Tibial nerve (tissue), 4 donors: Measurements from ENCODE around the gene RALBP1. TPM values are rescaled to one million over a fixed set of nuclear protein-coding genes. Genes with fewer than 3 reads are reported as not detected.

Experiments
- DNase-seq, 2 donors: peaks; one replicate each; pipeline ENCODE4 v3.0.0-alpha.2; 2019; ENCODE audit warnings: low spot score in 2 of 2
- H3K27ac ChIP-seq, 4 donors: fragments of 200-600 bp; sonication (generic) in 3 of 4; one replicate each; pipeline ENCODE4 v1.5.1; 2017 to 2019; ENCODE audit warnings: mild to moderate bottlenecking in 1 of 4
- H3K27me3 ChIP-seq, 2 donors: fragments of 200-600 bp; sonication (generic) in 1 of 2; one replicate each; pipeline versions ENCODE4 v1.5.1 to v1.6.0; 2017 to 2019
- H3K36me3 ChIP-seq, 3 donors: fragments of 200-600 bp; sonication (generic); one replicate each; pipeline ENCODE4 v1.5.1; 2018 to 2019
- H3K4me1 ChIP-seq, 4 donors: fragments of 200-600 bp; sonication (generic) in 3 of 4; one replicate each; pipeline ENCODE4 v1.5.1; 2017 to 2019
- H3K4me3 ChIP-seq, 4 donors: fragments of 200-600 bp; sonication (generic) in 3 of 4; one replicate each; pipeline ENCODE4 v1.5.1; 2017 to 2019; ENCODE audit warnings: mild to moderate bottlenecking in 1 of 4, moderate library complexity in 1 of 4
- H3K9me3 ChIP-seq, 4 donors: fragments of 200-600 bp; sonication (generic) in 3 of 4; one replicate each; pipeline ENCODE4 v1.5.1; 2017 to 2019
- EP300 ChIP-seq, 2 donors: sonication (generic); formaldehyde crosslinking; IDR thresholded peaks; one replicate each; pipeline ENCODE4 v1.6.1; 2017; ENCODE audit warnings: antibody characterized with exemption in 2 of 2, mild to moderate bottlenecking in 1 of 2
- POLR2A ChIP-seq, 2 donors: fragments of 450-650 bp; IDR thresholded peaks; one replicate each; pipeline ENCODE4 v1.6.1; 2017; ENCODE audit warnings: antibody characterized with exemption in 2 of 2, mild to moderate bottlenecking in 2 of 2, moderate library complexity in 2 of 2
- WGBS, 2 donors: methylation state at CpG; one replicate each; pipeline ENCODE4 v1.1.5; 2018; 5-methylcytosine and 5-hydroxymethylcytosine counted together
- total RNA-seq, 4 donors: library from RNA; depleted of rRNA; stranded (reverse); fragments of >200 nt; gene quantifications; one replicate each; pipeline ENCODE4 v1.1.0, GENCODE V29; 2016
- TF ChIP-seq, protein P1 (sequence below), 5 experiments: fragments of 200-600 bp in 3 of 5; fragments of 450-650 bp in 2 of 5; sonication (generic) in 3 of 5; IDR thresholded peaks; one replicate each; pipeline ENCODE4 v1.5.1; 2016 to 2019; ENCODE audit warnings: antibody characterized with exemption in 5 of 5, mild to moderate bottlenecking in 3 of 5, moderate library complexity in 2 of 5

Gene RALBP1
- total RNA-seq, 4 donors from 2014 or later: 93.3 to 118 (median 99.5) TPM

DNA sequence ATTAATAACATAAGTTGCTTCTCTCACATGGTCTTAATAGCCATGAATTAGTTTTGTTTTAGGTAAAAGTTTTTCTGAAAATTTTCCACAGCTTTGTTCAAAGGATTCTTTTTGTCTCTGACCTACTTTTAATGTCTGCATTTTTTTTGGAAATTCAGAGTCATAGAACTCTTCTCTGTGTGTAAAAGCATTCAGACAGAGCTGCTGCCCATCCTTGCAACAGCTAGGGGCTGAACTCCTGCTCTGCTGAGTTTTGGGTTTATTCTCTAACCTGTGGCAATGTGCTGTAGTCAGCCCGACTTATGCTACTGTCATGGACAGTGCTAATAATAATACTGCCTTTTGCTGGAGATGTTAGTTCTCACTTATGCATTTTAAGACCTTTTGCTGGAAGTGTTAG is 44.1 kb downstream of the RALBP1 start:
- H3K27ac ChIP-seq: no peak overlapping the region
- H3K27me3 ChIP-seq: no peaks in the 10 kb centered on the region
- no peak for DNase-seq
- TF ChIP-seq POLR2A (IDR thresholded peaks at IDR 0.05): no peak
- TF ChIP-seq EP300 (IDR thresholded peaks at IDR 0.05): no peak
- TF ChIP-seq, protein P1, sequence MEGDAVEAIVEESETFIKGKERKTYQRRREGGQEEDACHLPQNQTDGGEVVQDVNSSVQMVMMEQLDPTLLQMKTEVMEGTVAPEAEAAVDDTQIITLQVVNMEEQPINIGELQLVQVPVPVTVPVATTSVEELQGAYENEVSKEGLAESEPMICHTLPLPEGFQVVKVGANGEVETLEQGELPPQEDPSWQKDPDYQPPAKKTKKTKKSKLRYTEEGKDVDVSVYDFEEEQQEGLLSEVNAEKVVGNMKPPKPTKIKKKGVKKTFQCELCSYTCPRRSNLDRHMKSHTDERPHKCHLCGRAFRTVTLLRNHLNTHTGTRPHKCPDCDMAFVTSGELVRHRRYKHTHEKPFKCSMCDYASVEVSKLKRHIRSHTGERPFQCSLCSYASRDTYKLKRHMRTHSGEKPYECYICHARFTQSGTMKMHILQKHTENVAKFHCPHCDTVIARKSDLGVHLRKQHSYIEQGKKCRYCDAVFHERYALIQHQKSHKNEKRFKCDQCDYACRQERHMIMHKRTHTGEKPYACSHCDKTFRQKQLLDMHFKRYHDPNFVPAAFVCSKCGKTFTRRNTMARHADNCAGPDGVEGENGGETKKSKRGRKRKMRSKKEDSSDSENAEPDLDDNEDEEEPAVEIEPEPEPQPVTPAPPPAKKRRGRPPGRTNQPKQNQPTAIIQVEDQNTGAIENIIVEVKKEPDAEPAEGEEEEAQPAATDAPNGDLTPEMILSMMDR (IDR thresholded peaks at IDR 0.05): no peak
- no peak overlapping the region for H3K4me3 ChIP-seq
- peaks cover 0 to 45% (median 2%) of the 10 kb centered on the region in 4 donors for H3K4me1 ChIP-seq
- no peaks in the 10 kb centered on the region for H3K9me3 ChIP-seq
- 56 to 62% methylated on average over 1 of the region's 1 CpG for WGBS, 2 donors
- peaks cover 0 to 44% (median 0%) of the 10 kb centered on the region in 3 donors for H3K36me3 ChIP-seq

DNA sequence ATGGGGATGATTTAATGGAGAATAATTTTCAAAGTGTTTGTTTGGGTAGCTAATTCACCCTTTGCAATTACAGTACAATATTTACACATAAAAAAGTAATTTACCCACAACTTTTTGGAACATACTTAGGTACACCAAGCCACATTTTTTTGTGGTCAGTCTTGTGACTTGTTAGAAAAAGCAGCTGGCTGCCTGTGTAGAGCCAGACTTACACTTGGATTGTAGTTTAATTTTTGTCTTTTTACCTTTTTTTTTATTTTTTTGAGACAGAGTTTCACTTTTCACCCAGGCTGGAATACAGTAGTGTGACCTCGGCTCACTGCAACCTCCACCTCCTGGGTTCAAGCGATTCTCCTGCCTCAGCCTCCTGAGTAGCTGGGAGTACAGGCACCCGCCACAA is 45.4 kb downstream of the RALBP1 start:
- Histone ChIP-seq H3K9me3 (no peaks in the 10 kb centered on the region), H3K27ac (no peak overlapping the region), H3K4me3 (no peak overlapping the region), H3K36me3 (peaks cover 0 to 54% (median 0%) of the 10 kb centered on the region in 3 donors), H3K4me1 (peaks cover 0 to 38% (median 2%) of the 10 kb centered on the region in 4 donors), H3K27me3 (no peaks in the 10 kb centered on the region)
- no peak for DNase-seq
- WGBS, 2 donors: 84 to 86% methylated on average over 3 of the region's 3 CpGs
- TF ChIP-seq, protein P1 (IDR thresholded peaks at IDR 0.05): no peak
- TF ChIP-seq EP300 (IDR thresholded peaks at IDR 0.05) (no peak), POLR2A (IDR thresholded peaks at IDR 0.05) (no peak)

DNA sequence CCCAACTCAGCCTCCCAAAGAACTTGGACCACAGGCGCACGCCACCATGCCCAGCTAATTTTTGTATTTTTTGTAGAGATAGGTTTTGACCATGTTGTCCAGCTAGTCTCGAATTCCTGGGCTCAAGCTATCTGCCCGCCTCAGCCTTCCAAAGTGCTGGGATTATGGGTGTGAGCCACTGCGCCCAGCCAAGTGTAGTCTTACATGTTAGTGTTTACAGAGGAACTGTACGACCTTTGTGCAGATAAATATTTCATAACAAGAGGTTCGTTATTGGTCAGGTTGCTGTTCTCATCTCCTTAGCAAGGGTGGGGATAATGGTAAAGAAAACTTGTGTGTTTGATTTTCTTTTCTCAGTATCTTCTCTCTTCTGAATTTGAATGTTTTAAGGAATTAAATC is 46.5 kb downstream of the RALBP1 start:
- no peak overlapping the region for H3K27ac ChIP-seq
- H3K4me1 ChIP-seq: peaks cover 0 to 27% (median 0%) of the 10 kb centered on the region in 4 donors
- H3K36me3 ChIP-seq: peaks cover 0 to 65% (median 0%) of the 10 kb centered on the region in 3 donors
- H3K27me3 ChIP-seq: no peaks in the 10 kb centered on the region
- TF ChIP-seq, protein P1 (IDR thresholded peaks at IDR 0.05): no peak
- TF ChIP-seq EP300 (IDR thresholded peaks at IDR 0.05): no peak
- no peak for TF ChIP-seq POLR2A (IDR thresholded peaks at IDR 0.05)
- H3K9me3 ChIP-seq: no peaks in the 10 kb centered on the region
- WGBS, 2 donors: 82 to 91% methylated on average over 7 of the region's 7 CpGs
- DNase-seq: no peak
- no peak overlapping the region for H3K4me3 ChIP-seq

DNA sequence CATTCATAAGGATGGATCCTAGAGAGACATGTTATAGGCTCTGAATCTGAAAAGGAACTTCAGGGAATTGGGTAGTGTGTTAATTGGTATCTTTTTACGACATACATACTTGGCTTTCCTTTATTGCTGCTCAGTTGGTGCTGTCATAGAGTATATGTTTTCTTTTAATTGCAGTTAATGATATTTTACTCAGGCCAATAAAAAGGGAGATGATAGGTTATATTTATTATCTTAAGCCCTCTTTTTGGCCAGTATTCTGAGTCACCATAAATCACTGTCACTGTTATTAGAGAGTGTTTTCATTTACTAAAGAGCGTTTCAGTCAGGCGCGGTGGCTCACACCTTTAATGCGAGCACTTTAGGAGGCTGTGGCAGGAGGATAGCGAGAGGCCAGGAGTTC is 47.6 kb downstream of the RALBP1 start:
- Histone ChIP-seq H3K27ac (no peak overlapping the region), H3K4me1 (peaks cover 0 to 19% (median 0%) of the 10 kb centered on the region in 4 donors), H3K9me3 (no peaks in the 10 kb centered on the region), H3K4me3 (no peak overlapping the region), H3K36me3 (peaks cover 0 to 65% (median 0%) of the 10 kb centered on the region in 3 donors), H3K27me3 (no peaks in the 10 kb centered on the region)
- no peak for TF ChIP-seq EP300 (IDR thresholded peaks at IDR 0.05)
- TF ChIP-seq, protein P1 (IDR thresholded peaks at IDR 0.05): no peak
- TF ChIP-seq POLR2A (IDR thresholded peaks at IDR 0.05): no peak
- WGBS, 2 donors: 87 to 92% methylated on average over 6 of the region's 6 CpGs
- no peak for DNase-seq

DNA sequence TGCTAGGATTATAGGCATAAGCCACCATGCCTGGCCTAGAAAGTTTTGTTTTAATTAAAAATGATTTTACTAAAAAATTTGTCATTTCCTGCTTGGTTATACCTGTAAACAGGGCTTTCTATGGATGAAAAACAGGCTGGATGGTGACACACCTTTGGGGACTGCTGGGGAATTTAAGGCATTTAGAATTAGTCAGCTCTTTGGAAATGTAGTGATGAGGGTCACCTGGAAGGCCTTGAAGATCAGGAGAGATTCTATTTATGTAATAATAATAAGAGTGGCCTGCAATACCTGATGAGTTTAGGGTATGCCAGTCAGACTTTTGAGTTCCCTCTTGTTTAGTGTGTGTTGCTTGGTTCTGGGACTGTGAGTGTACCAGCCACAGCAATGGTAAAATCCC is 51.1 kb downstream of the RALBP1 start:
- TF ChIP-seq EP300 (IDR thresholded peaks at IDR 0.05): no peak
- TF ChIP-seq POLR2A (IDR thresholded peaks at IDR 0.05): no peak
- TF ChIP-seq, protein P1 (IDR thresholded peaks at IDR 0.05): no peak
- no peaks in the 10 kb centered on the region for H3K9me3 ChIP-seq
- H3K4me1 ChIP-seq: no peaks in the 10 kb centered on the region

More for the DNA sequence above, 51.1 kb downstream of the RALBP1 start:
- Histone ChIP-seq H3K27me3 (no peaks in the 10 kb centered on the region), H3K36me3 (peaks cover 0 to 84% (median 0%) of the 10 kb centered on the region in 3 donors), H3K4me3 (no peak overlapping the region), H3K27ac (no peak overlapping the region)
- DNase-seq: no peak
